Measurements from ENCODE around the gene RHNO1. TPM values are rescaled to one million over a fixed set of nuclear protein-coding genes. Genes with fewer than 3 reads are reported as not detected.

RHNO1 gene
- total RNA-seq (10 to 100 TPM; 14.2 to 16.3 TPM), polyA plus RNA-seq (10 to 100 TPM; 11.0 to 19.0 TPM)
- long read RNA-seq, donor 1, transcript RHNO1-210 (1 exons, 1,008 nt) = major isoform, 13 of 29 reads
- long read RNA-seq, donor 1, transcript RHNO1-204 (3 exons, 1,870 nt) = minor isoform, 11 of 29 reads
- long read RNA-seq, donor 1, partial matches to known transcripts = 5 of 29 reads
- long read RNA-seq, donor 1, other reads (novel, unspliced or antisense) = 0 of 29 reads
- long read RNA-seq, donor 2, transcript RHNO1-204 (3 exons, 1,870 nt) = minor isoform, 5 of 14 reads
- long read RNA-seq, donor 2, transcript RHNO1-210 (1 exons, 1,008 nt) = major isoform, 7 of 14 reads
- long read RNA-seq, donor 2, partial matches to known transcripts = 0 of 14 reads
- long read RNA-seq, donor 2, other reads (novel, unspliced or antisense) = 0 of 14 reads
- long read RNA-seq, donor 3, transcript RHNO1-204 (3 exons, 1,870 nt) = minor isoform, 6 of 17 reads
- long read RNA-seq, donor 3, transcript RHNO1-210 (1 exons, 1,008 nt) = major isoform, 9 of 17 reads
- long read RNA-seq, donor 3, partial matches to known transcripts = 0 of 17 reads
- long read RNA-seq, donor 3, other reads (novel, unspliced or antisense) = 0 of 17 reads
- long read RNA-seq, donor 4, transcript RHNO1-210 (1 exons, 1,008 nt) = major isoform, 6 of 10 reads
- long read RNA-seq, donor 4, partial matches to known transcripts = 0 of 10 reads
- long read RNA-seq, donor 4, other reads (novel, unspliced or antisense) = 0 of 10 reads
- long read RNA-seq, donor 5, transcript RHNO1-204 (3 exons, 1,870 nt) = minor isoform, 13 of 32 reads
- long read RNA-seq, donor 5, transcript RHNO1-210 (1 exons, 1,008 nt) = major isoform, 17 of 32 reads
- long read RNA-seq, donor 5, partial matches to known transcripts = 0 of 32 reads
- long read RNA-seq, donor 5, other reads (novel, unspliced or antisense) = 0 of 32 reads

DNA sequence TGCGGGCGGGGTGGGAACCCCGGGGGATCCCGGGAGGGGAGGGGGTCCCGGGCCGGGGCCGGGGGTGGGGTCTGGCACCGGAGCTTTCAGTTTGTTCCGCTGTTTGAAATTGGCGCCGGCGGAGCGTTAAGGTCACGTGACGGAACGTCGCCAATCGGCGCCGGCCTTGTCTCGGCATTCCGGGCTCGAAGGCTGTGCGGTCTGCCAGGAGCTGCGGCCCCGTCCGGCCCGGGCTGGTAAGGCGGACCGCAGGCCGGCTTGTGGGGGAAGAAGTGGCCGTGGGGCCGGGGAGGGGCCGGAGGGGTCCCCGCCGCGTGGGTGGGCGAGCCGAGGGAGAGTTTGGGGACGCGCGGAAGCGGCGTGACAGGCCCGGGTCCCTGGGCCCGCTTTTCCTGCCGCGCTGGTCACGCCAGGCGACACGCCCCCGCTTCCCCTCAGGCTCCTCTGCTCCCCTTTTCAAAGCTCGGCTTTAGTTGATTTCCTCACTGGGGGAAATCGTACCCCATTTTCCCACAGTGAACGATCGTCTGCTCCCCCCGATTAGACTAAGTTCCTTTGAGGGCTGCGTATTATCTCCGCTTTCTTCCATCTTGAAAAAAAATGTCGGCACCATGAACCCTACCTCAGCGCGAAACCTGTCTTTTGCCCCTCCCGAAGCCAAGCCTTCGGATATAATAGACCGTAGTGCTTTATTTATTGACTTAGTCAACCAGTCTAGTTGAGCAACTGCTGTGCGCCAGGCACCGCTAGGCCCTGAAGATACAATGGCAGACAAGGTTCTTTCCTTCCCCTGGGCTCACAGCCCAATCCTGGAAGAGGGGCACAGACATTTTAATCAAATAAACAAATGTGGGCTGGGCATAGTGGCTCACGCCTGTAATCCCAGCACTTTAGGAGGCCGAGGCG lies at the start of gene RHNO1, which contains the start of gene FOXM1:
TSS of gene RHNO1 (plus strand) at position 177 of the 906 bp plus-strand sequence. CDS start 8,144 bp downstream, outside the sequence.
TSS of gene FOXM1 (minus strand) at position 128 of the 906 bp plus-strand sequence. CDS start 2,696 bp downstream, outside the sequence.
- peak; percentile 89 for ATAC-seq (ENCODE audit: insufficient read depth, low FRiP score)
- WGBS, 2 donors = 0 to 1% methylated on average over 66 to 70 of the region's 70 CpGs
- TF ChIP-seq, protein P1, sequence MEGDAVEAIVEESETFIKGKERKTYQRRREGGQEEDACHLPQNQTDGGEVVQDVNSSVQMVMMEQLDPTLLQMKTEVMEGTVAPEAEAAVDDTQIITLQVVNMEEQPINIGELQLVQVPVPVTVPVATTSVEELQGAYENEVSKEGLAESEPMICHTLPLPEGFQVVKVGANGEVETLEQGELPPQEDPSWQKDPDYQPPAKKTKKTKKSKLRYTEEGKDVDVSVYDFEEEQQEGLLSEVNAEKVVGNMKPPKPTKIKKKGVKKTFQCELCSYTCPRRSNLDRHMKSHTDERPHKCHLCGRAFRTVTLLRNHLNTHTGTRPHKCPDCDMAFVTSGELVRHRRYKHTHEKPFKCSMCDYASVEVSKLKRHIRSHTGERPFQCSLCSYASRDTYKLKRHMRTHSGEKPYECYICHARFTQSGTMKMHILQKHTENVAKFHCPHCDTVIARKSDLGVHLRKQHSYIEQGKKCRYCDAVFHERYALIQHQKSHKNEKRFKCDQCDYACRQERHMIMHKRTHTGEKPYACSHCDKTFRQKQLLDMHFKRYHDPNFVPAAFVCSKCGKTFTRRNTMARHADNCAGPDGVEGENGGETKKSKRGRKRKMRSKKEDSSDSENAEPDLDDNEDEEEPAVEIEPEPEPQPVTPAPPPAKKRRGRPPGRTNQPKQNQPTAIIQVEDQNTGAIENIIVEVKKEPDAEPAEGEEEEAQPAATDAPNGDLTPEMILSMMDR (IDR thresholded peaks at IDR 0.05; ENCODE audit: control extremely low read depth, extremely low read depth) = no peak
- peak within 1 kb of the TSS; percentile 80 for H3K4me3 ChIP-seq
- H3K9me3 ChIP-seq (ENCODE audit: control insufficient read depth in 4 of 4, insufficient read depth in 3 of 4, low read length in 3 of 4) = no peaks in the 10 kb centered on the region
- DNase-seq = peak; percentile 94 to 96 (median 95)
- peak within 1 kb of the TSS; percentile 89 to 99 for H3K9ac ChIP-seq (ENCODE audit: insufficient read depth in 1 of 2, low read length in 2 of 2)
- H3K27ac ChIP-seq (ENCODE audit: low read depth in 1 of 2, low read length in 1 of 2) = peak within 1 kb of the TSS; percentile 58 to 97
- no peaks in the 10 kb centered on the region for H3K27me3 ChIP-seq (ENCODE audit: control insufficient read depth in 3 of 3, insufficient read depth in 3 of 3, low read length in 2 of 3)
- H3K36me3 ChIP-seq (ENCODE audit: control insufficient read depth in 4 of 4, insufficient read depth in 4 of 4, low read length in 4 of 4) = peaks cover 0 to 6% (median 2%) of the 10 kb centered on the region in 4 donors
- H3K4me1 ChIP-seq (ENCODE audit: control insufficient read depth in 5 of 5, insufficient read depth in 5 of 5, low read length in 5 of 5) = peaks cover 0 to 16% (median 6%) of the 10 kb centered on the region in 5 donors

DNA sequence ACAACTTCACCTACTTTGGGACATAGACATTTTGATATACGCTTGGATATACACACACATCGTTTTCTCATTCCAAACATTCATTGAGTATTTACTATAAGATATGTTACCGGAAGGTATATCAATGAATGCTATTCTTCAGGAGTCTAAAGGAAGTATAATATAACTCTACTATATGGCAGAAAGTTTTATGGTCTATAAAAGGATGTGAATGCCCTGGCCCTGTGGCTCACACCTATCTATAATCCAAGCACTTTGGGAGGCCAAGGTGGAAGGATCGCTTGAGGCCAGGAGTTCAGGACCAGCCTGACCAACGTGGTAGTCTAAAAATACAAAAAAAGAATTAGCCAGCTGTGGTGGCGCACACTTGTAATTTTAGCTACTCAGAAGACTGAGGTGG lies 47.7 kb upstream of the RHNO1 start:
- TF ChIP-seq, protein P1 (IDR thresholded peaks at IDR 0.05; ENCODE audit: control extremely low read depth, extremely low read depth) = no peak
- 92% methylated on average over 6 of the region's 6 CpGs for WGBS, 2 donors
- peaks cover 0 to 1% (median 0%) of the 10 kb centered on the region in 5 donors for H3K4me1 ChIP-seq (ENCODE audit: control insufficient read depth in 5 of 5, insufficient read depth in 5 of 5, low read length in 5 of 5)
- no peak for ATAC-seq (ENCODE audit: insufficient read depth, low FRiP score)
- no peaks in the 10 kb centered on the region for H3K9me3 ChIP-seq (ENCODE audit: control insufficient read depth in 4 of 4, insufficient read depth in 3 of 4, low read length in 3 of 4)
- peaks cover 10 to 41% (median 31%) of the 10 kb centered on the region in 4 donors for H3K36me3 ChIP-seq (ENCODE audit: control insufficient read depth in 4 of 4, insufficient read depth in 4 of 4, low read length in 4 of 4)
- no peak for DNase-seq
- H3K27ac ChIP-seq (ENCODE audit: low read depth in 1 of 2, low read length in 1 of 2) = no peak overlapping the region
- H3K4me3 ChIP-seq = no peak overlapping the region
- H3K9ac ChIP-seq (ENCODE audit: insufficient read depth in 1 of 2, low read length in 2 of 2) = no peak overlapping the region
- no peaks in the 10 kb centered on the region for H3K27me3 ChIP-seq (ENCODE audit: control insufficient read depth in 3 of 3, insufficient read depth in 3 of 3, low read length in 2 of 3)

DNA sequence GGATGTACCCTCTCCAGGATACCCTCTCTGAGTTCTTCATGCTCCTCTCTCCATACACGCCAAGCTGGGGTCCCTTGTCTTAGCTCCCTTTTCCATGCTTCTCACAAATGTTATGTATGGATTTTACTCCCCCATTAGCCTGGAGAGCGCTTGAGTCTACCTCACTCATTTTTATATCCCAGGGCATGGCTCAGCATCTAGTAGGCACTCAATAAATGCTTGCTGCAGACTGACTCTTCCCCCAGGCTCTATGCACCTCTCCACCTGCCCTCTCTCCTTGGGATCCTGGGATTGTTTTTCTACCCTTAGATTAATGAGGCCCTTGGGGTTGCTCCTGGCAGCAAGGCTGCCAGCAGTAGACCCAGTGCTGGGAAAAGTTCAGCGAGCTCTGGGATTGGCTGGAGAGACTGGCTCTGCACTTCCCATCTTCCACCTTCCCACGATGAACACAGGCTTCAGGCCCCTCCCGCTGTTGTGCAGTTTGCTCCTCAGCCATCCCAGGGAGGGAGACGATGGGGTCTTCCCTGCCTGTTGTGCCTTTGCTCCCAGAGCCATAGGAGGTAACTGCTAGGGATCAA lies 44.4 kb upstream of the RHNO1 start:
- no peak overlapping the region for H3K27ac ChIP-seq (ENCODE audit: low read depth in 1 of 2, low read length in 1 of 2)
- DNase-seq (no peak), ATAC-seq (ENCODE audit: insufficient read depth, low FRiP score) (no peak)
- no peaks in the 10 kb centered on the region for H3K9me3 ChIP-seq (ENCODE audit: control insufficient read depth in 4 of 4, insufficient read depth in 3 of 4, low read length in 3 of 4)
- WGBS, 2 donors = 77 to 87% methylated on average over 6 of the region's 6 CpGs
- H3K36me3 ChIP-seq (ENCODE audit: control insufficient read depth in 4 of 4, insufficient read depth in 4 of 4, low read length in 4 of 4) = peaks cover 2 to 14% (median 10%) of the 10 kb centered on the region in 4 donors
- TF ChIP-seq, protein P1 (IDR thresholded peaks at IDR 0.05; ENCODE audit: control extremely low read depth, extremely low read depth) = no peak
- no peak overlapping the region for H3K4me3 ChIP-seq
- peaks cover 0 to 20% (median 8%) of the 10 kb centered on the region in 5 donors for H3K4me1 ChIP-seq (ENCODE audit: control insufficient read depth in 5 of 5, insufficient read depth in 5 of 5, low read length in 5 of 5)
- no peak overlapping the region for H3K9ac ChIP-seq (ENCODE audit: insufficient read depth in 1 of 2, low read length in 2 of 2)
- no peaks in the 10 kb centered on the region for H3K27me3 ChIP-seq (ENCODE audit: control insufficient read depth in 3 of 3, insufficient read depth in 3 of 3, low read length in 2 of 3)

Measured in lung (tissue), 16 donors.